Heart left ventricle (tissue), 13 donors: Measurements from ENCODE around the gene LRP1B.

Experiments
- POLR2A ChIP-seq, 2 donors: fragments of 450-650 bp; IDR thresholded peaks; one replicate each; pipeline ENCODE4 v1.6.1; 2017; ENCODE audit warnings: antibody characterized with exemption in 2 of 2, mild to moderate bottlenecking in 2 of 2, moderate library complexity in 2 of 2
- TF ChIP-seq, protein P1 (sequence below), 12 donors: fragments of 200-600 bp; sonication (generic) in 4 of 12; IDR thresholded peaks; one replicate each; pipeline versions ENCODE4 v1.5.0 to v1.8.0; 2018 to 2022; ENCODE audit warnings: antibody characterized with exemption in 12 of 12, mild to moderate bottlenecking in 5 of 12
- donor health status: ischemic (EF 13 %, LVEDD 7.1; RV severe dilation, severe dysfunction).
- donor health status: DM: no; HTN: yes; CAD: no.
- donor health status: DM: no; HTN: no; CAD: no.
- donor health status: ischemic (EF 25% LVEDD 6.9; RV normal size, moderate dysfunction).
- donor health status: ischemic (EF 25% LVEDD 5.7; RV mildly dilated, moderate dysfunction).
- donor health status: ischemic (EF 35%, LVEDD 5.7; RV mildly dilated, moderate dysfunction).
- donor health status: nonischemic (EF 11% LVEDD 7.7; RV severe dilation, severe dysfunction).
- donor health status: DM: yes; HTN: yes; CAD: no.
- donor health status: PGD.
- donor health status: ischemic (EF 29% LVEDD 5.4; RV normal size, mild dysfunction).
- donor health status: nonischemic (EF 23%, LVEDD 6.1; RV moderate dilation, normal function).

DNA sequence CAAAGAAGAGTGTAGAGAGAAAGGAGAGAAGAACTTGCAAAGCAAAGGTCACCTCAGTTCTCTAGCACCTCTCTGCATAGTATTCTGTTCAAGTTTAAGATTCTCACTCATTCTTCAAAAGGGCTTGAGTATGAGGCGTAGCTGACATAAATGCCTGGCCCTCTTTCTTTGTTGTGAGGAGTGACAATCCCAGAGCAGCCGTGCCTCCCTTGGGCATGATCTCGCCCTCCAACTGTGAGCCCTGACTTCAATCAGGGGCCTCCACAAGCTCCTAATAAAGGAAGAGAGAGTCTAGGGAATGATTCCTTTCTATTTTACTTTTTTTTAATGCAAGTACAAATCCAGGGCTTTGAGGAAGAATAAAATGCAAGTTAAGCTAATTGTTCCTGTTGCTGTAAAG, 402.7 kb downstream of the LRP1B start:
- TF ChIP-seq, protein P1, sequence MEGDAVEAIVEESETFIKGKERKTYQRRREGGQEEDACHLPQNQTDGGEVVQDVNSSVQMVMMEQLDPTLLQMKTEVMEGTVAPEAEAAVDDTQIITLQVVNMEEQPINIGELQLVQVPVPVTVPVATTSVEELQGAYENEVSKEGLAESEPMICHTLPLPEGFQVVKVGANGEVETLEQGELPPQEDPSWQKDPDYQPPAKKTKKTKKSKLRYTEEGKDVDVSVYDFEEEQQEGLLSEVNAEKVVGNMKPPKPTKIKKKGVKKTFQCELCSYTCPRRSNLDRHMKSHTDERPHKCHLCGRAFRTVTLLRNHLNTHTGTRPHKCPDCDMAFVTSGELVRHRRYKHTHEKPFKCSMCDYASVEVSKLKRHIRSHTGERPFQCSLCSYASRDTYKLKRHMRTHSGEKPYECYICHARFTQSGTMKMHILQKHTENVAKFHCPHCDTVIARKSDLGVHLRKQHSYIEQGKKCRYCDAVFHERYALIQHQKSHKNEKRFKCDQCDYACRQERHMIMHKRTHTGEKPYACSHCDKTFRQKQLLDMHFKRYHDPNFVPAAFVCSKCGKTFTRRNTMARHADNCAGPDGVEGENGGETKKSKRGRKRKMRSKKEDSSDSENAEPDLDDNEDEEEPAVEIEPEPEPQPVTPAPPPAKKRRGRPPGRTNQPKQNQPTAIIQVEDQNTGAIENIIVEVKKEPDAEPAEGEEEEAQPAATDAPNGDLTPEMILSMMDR (IDR thresholded peaks at IDR 0.05) = no peak
- no peak for TF ChIP-seq POLR2A (IDR thresholded peaks at IDR 0.05)
